ENCODE data around the gene SRRD.

The SRRD gene

DNA sequence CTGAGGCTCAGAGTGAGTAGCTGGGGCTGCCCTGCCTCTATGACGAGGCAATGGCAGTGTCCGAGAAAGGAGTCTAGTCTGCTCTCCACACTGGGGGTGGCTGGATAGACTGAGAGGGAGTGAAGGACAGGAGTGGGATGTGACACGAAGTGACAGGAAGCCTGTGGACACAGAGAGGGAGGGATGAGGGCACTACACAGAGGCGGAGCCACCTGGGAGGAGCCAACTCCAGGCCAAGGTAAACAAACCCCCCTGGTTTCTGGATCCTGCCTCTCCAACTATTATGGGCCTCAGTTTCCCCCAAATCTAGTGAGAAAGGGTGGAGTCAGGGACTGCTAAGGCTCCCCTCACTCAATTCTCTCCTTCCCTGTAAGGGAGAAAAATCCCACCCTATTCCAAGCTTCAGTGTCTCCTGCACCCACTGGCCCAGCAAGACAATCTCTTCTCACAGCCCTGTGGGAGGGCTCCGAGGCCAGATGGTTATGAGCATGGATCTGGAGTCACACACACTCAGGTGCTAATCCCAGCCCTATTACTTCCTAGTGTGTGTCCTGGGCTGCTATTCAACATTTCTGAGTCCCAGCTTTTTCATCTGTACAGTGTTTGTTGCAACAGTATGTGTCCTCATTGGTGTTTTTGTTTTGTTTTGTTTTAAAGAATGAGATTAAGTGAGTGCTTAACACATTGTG is 29.7 kb upstream of the SRRD start:
- DNase-seq (ENCODE audit: low read depth), result no peak

DNA sequence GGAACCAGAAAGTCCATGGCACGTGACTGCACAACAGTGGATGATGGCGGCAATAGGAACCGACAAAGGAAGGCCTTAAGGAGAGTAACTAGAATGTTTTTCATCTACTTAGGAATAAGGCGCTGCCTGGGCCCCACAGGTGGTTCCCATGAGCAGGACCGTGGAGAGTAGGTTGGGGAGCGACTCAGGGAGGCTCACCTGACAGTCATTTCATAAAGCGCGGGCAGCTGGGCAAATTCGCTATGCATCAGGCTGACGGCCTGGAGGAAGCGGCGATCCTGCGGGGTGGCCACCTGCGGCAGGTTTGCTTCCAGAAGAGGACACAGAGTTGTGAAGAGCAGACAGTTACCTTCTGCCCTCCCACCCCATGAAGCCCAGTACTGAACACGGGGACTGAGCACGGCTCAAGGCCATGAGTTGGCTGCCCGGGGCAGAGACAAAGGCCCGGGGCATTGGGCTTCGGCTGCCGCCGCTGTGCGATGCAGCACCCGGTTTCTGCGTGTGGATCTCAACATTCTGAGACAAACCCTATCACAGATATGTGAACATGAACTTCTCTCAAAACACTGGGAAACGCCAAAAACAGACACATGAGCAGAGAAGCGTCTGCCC is 25.9 kb upstream of the SRRD start:
- no peak for DNase-seq (ENCODE audit: low read depth)

DNA sequence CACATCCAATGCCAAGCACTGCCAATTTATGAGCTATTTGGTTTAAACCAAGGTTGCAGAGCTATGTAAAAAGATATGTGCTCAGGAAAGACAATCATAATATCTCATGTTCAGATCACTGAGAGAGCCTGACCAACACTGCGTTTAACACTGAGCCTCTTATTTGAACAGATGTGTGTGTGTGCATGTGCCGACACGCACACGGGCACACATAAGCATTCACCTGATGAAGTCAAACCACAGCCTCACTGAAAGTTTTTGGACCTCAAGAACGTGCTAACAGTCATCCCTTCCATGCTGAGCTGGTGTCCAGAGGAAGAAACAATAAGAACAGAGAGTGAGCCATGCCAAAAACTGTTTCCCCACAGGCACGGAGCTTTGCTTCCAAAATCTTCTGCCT is 23.5 kb upstream of the SRRD start:
- no peak for DNase-seq (ENCODE audit: low read depth)

DNA sequence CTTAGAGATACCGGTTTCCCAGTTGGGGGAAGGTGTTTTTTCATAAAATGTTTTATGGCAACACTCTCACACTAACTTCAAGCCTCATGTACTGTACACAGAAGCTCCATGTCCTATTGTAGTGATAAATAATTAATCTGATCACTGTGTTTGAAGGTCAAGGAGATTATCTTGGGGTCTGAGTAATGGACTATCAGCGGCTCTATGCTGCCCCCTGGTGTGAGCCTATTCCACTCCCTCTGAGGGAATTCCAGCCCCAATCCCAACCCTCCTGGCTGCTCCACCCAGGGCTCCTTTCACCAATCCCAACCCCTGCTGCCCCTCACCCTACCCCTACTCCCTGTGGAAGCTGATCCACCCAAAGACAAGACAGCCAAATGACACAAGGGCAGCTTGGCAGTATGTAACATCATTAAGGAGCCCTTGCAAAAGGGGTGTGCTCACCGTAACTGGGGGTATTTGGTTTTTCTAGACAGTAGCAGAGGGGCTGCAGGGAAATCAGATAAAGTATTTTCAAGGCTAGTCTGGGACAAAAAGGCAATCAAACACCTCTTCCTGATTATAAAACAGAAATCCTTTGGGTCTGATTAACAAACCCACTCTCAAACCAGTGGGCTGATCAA is 22.4 kb upstream of the SRRD start:
- DNase-seq (ENCODE audit: low read depth), result peak; percentile 17

- no peak for DNase-seq (ENCODE audit: low read depth)
Observed at GRCh38 chr22:26462051-26462450, 21.6 kb upstream of the SRRD start.

GRCh38 chr22:26462641-26463040 is 21.0 kb upstream of the SRRD start:
- DNase-seq (ENCODE audit: low read depth), result no peak

DNA sequence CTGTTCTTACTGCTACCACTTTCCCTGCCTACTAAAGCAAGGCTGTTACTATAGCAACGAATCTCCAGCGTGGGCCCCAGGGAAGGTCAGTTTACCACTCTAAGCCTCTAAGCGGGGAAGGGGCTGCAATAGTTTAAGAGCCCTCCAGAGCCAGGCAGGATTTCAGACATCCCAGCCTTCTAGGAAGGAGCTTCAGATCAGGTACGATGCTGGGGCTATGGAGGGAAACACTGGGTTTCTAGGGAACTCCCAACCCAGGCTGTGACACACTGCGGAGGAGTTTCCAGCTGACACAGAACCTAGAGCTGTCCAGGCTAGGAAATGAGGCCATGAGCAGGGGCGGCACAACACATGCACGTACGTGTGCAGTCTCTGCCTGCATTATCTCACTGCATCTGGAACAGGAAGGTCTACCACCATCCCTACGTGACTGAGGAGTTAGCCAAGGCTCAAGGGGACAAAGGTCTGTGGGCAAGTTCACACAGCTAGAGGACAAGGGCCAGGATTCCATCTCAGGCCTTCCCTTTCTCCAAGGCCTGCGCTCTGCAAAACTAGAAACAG is 20.5 kb upstream of the SRRD start:
- no peak for DNase-seq (ENCODE audit: low read depth)

DNA sequence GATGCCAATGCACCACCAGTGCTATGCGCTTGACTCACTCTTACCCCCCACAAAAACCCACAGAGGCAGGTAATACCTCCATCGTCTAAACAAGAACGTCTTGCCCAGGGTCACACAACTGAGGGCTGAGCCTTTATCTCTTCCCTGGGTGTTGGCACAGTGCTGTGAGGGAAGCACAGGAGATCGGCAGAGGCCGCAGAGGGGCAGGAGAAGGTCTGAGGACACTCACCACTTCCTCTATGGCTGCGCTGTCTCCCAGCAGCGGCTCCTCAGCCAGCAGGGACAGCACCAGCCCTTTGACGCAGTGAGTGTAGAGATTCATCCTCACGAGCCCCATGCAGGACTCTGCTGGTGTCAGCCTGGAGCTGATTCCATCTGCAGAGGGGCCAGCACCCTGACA is 20.0 kb upstream of the SRRD start:
- no peak for DNase-seq (ENCODE audit: low read depth)

GRCh38 chr22:26464312-26464711 is 19.4 kb upstream of the SRRD start:
- no peak for DNase-seq (ENCODE audit: low read depth)

DNA sequence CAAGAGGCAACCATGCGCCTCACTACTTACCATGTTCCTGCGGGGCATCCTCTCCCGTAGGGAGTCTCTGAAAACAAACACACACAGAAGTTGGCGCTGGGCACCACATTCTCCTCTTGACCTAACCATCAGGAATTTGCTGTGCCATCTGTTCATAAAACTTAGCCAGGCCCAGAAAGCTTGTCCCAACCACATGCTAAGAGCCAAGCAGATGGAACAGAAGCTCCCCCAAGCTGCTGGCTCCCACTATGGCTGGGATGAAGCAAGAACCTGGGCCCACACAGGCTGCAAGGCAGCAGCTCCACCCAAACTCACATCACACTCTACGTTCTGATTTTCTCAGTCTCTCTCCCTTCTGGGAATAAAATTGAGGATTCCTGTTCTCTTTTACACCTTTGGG is 17.5 kb upstream of the SRRD start:
- no peak for DNase-seq (ENCODE audit: low read depth)

DNA sequence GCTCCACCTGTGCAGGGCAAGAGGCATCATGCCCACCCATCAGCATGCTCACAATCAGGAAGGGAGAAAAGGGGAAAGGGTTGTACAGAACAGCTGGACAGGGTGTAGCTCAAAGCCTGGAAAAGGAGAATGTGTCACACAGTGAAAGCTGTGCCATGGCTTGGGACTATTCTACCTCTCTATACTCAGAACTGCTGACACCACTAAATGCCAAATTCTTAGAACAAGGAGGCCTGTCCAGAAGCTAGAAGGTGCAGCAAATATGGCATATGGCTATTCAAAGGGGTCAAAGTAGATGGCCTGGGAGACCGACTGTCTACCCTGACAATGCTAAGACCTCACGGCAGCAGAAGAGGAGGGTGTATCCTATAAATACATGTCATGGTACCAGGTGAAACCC is 12.9 kb upstream of the SRRD start:
- DNase-seq (ENCODE audit: low read depth), result no peak

DNA sequence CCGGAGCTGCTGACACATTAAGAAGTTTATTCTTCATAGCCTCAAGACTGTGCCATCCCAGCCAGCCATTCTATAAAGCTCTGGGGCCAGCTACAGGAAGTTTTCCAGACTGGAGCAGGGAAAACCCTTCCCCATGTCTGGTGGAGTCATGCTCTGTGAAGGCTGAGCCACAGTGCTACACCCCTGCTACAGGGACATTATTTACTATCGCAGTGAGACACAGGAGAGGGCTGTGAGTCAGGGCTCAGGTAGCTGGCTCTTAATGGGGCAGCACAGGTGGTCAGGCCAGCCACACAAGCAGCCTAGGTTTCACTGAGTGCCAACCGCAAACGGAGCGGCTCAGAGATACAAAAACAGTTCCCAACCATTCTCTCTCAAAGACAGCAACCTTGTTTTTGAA is 12.2 kb upstream of the SRRD start:
- DNase-seq (ENCODE audit: low read depth), result no peak

- DNase-seq (ENCODE audit: low read depth), result no peak
Observed at GRCh38 chr22:26474682-26475081, 9.0 kb upstream of the SRRD start.

GRCh38 chr22:26476705-26477340 is 6.9 kb upstream of the SRRD start:
- no peak for DNase-seq (ENCODE audit: low read depth)

DNA sequence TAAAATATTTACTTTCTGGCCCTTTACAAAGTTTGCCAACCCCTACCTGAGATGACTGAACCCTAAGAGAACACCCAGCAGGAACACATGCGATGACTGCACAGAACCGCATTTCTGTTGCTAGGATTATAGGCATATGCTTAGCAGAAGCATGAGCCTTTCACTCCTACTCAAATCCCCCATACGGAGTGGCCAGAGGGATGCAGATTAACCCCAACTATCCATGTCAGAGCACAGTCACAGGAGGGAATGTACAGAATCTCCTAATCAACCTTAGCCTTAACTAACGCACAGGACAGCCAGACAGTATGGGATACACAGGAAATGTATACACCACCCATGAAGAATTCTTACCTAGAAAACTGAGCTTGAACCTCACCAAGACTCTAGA is 6.3 kb upstream of the SRRD start:
- DNase-seq (ENCODE audit: low read depth), result no peak

DNA sequence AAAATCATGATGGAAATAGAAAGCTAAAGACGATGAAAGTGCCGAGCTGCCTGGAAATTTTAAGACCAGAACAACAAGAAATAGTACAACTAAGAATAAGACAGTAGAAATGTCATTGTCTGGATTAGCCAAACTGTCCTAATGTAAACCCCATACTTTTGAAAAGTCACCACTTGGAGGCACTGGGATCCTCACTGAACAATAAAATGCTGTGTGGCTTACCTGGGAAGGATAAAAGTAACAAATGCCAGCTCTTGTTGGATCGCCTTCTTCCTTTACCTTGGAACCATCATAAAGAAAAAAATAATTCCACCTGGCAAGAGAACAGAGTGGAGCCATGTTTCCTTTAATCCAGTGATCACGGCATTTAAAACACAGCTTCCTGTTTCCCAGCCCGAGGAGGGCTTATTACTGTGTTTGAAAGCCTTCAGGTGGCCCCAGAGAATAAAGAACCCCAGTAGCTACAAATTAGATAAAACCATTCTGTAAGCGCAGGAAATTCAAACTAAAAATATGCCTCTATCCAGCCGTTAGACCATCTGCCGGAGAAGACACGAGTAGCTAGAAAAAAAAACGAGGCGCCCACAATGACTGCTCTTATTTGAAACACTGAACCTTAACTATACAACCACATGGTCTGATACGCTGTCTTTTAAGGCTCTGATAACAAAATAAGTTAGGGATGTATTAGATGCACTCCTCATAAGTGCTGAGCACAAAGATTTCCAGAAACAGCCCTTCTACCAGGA is 4.5 kb upstream of the SRRD start:
- DNase-seq (ENCODE audit: low read depth), result no peak

- DNase-seq (ENCODE audit: low read depth), result no peak
Observed at GRCh38 chr22:26479792-26480610, 3.7 kb upstream of the SRRD start.

DNA sequence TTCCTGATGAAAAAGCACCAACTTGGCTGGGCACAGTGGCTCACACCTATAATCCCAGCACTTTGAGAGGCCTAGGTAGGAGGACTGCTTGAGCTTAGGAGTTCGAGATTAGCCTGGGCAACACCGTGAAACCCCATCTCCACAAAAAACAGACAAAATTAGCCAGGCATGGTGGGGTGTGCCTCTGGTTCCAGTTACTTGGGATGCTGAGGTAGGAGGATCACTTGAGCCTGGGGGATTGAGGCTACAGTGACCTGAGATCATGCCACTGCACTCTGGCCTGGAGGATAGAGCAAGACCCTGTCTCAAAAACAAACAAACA is 3.1 kb upstream of the SRRD start:
- DNase-seq (ENCODE audit: low read depth), result no peak

DNA sequence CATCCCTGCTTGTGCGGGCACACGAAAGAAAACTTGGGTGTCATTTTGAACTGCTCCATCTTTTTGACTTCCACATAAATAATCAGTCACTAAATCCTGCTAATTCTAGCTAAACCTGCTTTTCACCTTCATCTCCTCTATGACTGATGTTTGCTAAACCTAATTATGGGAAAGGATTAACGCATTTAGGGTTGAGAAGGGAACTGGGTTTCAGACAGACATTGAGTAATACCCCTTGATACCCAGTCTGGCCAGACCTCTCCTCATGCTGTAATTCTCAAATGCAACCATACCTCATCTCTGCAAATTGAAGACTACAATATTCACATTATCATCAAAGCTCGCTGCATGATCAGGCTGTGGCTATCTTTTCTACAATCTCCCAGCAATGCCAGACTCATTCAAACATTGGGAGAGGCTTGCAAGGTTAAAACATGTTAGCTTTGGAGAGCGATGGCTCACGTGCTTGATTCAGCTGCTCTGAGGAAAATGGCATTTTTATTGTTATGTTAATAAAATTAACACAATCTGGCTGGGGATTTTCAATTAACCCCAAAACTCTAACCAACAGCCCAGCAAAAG is 2.5 kb upstream of the SRRD start:
- DNase-seq (ENCODE audit: low read depth), result no peak

DNA sequence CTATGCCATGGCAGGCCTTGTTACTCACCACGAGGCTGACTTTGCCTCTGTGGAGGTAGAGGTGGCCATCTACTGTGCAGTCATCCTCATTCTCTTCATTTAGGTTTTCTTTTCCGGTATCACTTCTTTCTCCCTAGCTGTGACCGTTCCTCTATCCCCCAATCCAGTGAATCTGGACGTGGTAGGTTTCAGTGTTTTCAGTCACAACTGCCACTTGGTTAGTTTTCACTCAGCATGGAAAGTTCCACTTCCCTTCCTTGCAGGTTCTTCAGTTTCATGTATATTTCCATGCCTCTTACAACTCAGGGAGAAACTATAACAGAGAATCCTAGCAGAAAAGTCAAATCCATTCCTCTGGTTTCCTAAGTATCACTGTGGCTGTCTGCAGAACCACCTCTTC is 2.0 kb upstream of the SRRD start:
- DNase-seq (ENCODE audit: low read depth), result no peak

DNA sequence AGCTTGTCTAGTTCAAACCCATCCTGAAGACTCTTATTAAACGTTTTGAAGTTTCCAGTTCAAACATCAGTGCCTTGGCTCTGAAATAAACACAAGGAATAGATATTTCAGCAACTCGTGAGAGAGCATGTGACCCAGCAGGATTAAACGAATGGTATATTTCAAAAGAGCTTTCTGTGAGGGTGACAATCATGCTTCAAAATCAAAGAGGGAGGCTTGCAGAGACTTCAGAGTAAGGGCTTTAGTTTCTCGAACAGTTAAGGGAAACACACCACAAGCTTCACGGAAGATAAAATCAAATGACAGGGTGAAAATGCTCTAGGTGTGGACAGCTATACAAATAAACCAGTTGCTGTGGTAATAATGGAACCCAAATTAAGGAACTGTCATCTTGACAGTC is 1.5 kb upstream of the SRRD start:
- no peak for DNase-seq (ENCODE audit: low read depth)
